ENCODE measurements around the gene SLC26A8.

SLC26A8 gene

GRCh38 chr6:35967076-35967774, 57.2 kb downstream of the SLC26A8 start:
- Histone ChIP-seq H3K36me3 (ENCODE audit: control insufficient read depth, insufficient read depth, low read length) (no peaks in the 10 kb centered on the region), H3K4me3 (ENCODE audit: low read depth, low read length) (no peak overlapping the region), H3K27ac (no peak overlapping the region), H3K9ac (no peak overlapping the region), H3K27me3 (ENCODE audit: control insufficient read depth, insufficient read depth, low read length) (no peaks in the 10 kb centered on the region), H3K4me2 (ENCODE audit: low read length) (no peak overlapping the region), H3K79me2 (no peaks in the 10 kb centered on the region), H2AFZ (no peak overlapping the region), H3K4me1 (no peaks in the 10 kb centered on the region), H3K9me3 (ENCODE audit: control insufficient read depth, low read length) (no peaks in the 10 kb centered on the region)
- TF ChIP-seq CTCF (IDR thresholded peaks at IDR 0.05) = no peak

GRCh38 chr6:35962779-35963560, 61.5 kb downstream of the SLC26A8 start:
- no peak for TF ChIP-seq CTCF (IDR thresholded peaks at IDR 0.05)

GRCh38 chr6:35960187-35960586, 64.3 kb downstream of the SLC26A8 start:
- Histone ChIP-seq H2AFZ (no peak overlapping the region), H3K27ac (no peak overlapping the region), H3K27me3 (ENCODE audit: control insufficient read depth, insufficient read depth, low read length) (no peaks in the 10 kb centered on the region), H3K9me3 (ENCODE audit: control insufficient read depth, low read length) (no peaks in the 10 kb centered on the region), H3K9ac (no peak overlapping the region), H3K79me2 (no peaks in the 10 kb centered on the region), H3K4me1 (no peaks in the 10 kb centered on the region), H3K36me3 (ENCODE audit: control insufficient read depth, insufficient read depth, low read length) (no peaks in the 10 kb centered on the region), H3K4me2 (ENCODE audit: low read length) (no peak overlapping the region), H3K4me3 (ENCODE audit: low read depth, low read length) (no peak overlapping the region)
- TF ChIP-seq CTCF (IDR thresholded peaks at IDR 0.05) = no peak

More at GRCh38 chr6:35962779-35963560, 61.5 kb downstream of the SLC26A8 start:
- no peak overlapping the region for H3K4me2 ChIP-seq (ENCODE audit: low read length)
- H3K27ac ChIP-seq = no peak overlapping the region
- H3K4me1 ChIP-seq = no peaks in the 10 kb centered on the region
- H3K4me3 ChIP-seq (ENCODE audit: low read depth, low read length) = no peak overlapping the region
- H3K27me3 ChIP-seq (ENCODE audit: control insufficient read depth, insufficient read depth, low read length) = no peaks in the 10 kb centered on the region
- no peaks in the 10 kb centered on the region for H3K79me2 ChIP-seq
- H3K9me3 ChIP-seq (ENCODE audit: control insufficient read depth, low read length) = no peaks in the 10 kb centered on the region
- no peak overlapping the region for H2AFZ ChIP-seq
- H3K36me3 ChIP-seq (ENCODE audit: control insufficient read depth, insufficient read depth, low read length) = no peaks in the 10 kb centered on the region
- no peak overlapping the region for H3K9ac ChIP-seq

- no peaks in the 10 kb centered on the region for H3K36me3 ChIP-seq (ENCODE audit: control insufficient read depth, insufficient read depth, low read length)
- H3K27me3 ChIP-seq (ENCODE audit: control insufficient read depth, insufficient read depth, low read length) = no peaks in the 10 kb centered on the region
- H3K9ac ChIP-seq = no peak overlapping the region
- no peaks in the 10 kb centered on the region for H3K9me3 ChIP-seq (ENCODE audit: control insufficient read depth, low read length)
- no peak overlapping the region for H3K27ac ChIP-seq
- no peak overlapping the region for H3K4me3 ChIP-seq (ENCODE audit: low read depth, low read length)
- no peak overlapping the region for H2AFZ ChIP-seq
- H3K4me1 ChIP-seq = no peaks in the 10 kb centered on the region
- no peak for TF ChIP-seq CTCF (IDR thresholded peaks at IDR 0.05)
- no peaks in the 10 kb centered on the region for H3K79me2 ChIP-seq
- no peak overlapping the region for H3K4me2 ChIP-seq (ENCODE audit: low read length)
These were observed 68.5 kb downstream of the SLC26A8 start for GRCh38 chr6:35955970-35956369.
